AG09319 (cell line): ENCODE data around the gene OR2V1.

ENCODE experiments used
- DNase-seq: peaks from one replicate; pipeline ENCODE4 v3.0.0-alpha.2; 2010; ENCODE audit warnings: low read depth; ENCODE audit errors: extremely low read depth
- CTCF ChIP-seq: IDR thresholded peaks from 2 replicates; pipeline ENCODE4 v1.5.1; 2011; ENCODE audit warnings: low read depth, mild to moderate bottlenecking, inconsistent platforms, low read length, moderate library complexity

The OR2V1 gene

GRCh38 chr5:181145133-181145532 is 14.2 kb upstream of the OR2V1 start:
- DNase-seq, result no peak
- no peak for TF ChIP-seq CTCF

GRCh38 chr5:181142054-181142453 is 11.1 kb upstream of the OR2V1 start:
- no peak for TF ChIP-seq CTCF
- DNase-seq, result no peak

- TF ChIP-seq CTCF, result no peak
- DNase-seq, result no peak
Measured at GRCh38 chr5:181140766-181141165, 9.8 kb upstream of the OR2V1 start.

- DNase-seq, result no peak
- no peak for TF ChIP-seq CTCF
Measured at GRCh38 chr5:181138258-181138657, 7.3 kb upstream of the OR2V1 start.

GRCh38 chr5:181136361-181136955 is 5.5 kb upstream of the OR2V1 start:
- no peak for TF ChIP-seq CTCF
- DNase-seq, result no peak

- no peak for TF ChIP-seq CTCF
- DNase-seq, result no peak
Measured at GRCh38 chr5:181134259-181134658, 3.3 kb upstream of the OR2V1 start.

- TF ChIP-seq CTCF, result no peak
- peak; percentile 36 for DNase-seq
Measured at GRCh38 chr5:181133610-181134231, 2.8 kb upstream of the OR2V1 start.
